Activated naive CD4-positive, alpha-beta T cell treated with anti-CD3 and anti-CD28 coated beads for 36 hours (primary cell): ENCODE data around the gene ZNF774. TPM values are rescaled to one million over a fixed set of nuclear protein-coding genes. Genes with fewer than 3 reads are reported as not detected.

Experiments used
- CTCF ChIA-PET: fragments of 350-600 bp; sonication (Branson Sonifier 250); formaldehyde crosslinking; loops from one replicate; lab custom pipeline; 2021; ENCODE audit warnings: antibody characterized with exemption; lab: Charles Lee
- DNase-seq: peaks from one replicate; pipeline ENCODE4 v3.0.0-alpha.2; 2020
- H3K27ac Mint-ChIP-seq: one replicate; pipeline ENCODE4 v1.8.0; 2021; ENCODE audit warnings: mild to moderate bottlenecking, mixed read lengths
- H3K27me3 Mint-ChIP-seq: one replicate; pipeline ENCODE4 v1.8.0; 2021; ENCODE audit warnings: low read depth, mixed read lengths
- H3K36me3 Mint-ChIP-seq: one replicate; pipeline ENCODE4 v1.8.0; 2021; ENCODE audit warnings: low read depth, mixed read lengths
- H3K4me1 Mint-ChIP-seq: one replicate; pipeline ENCODE4 v1.8.0; 2021; ENCODE audit warnings: low read depth, mixed read lengths
- H3K4me3 Mint-ChIP-seq: one replicate; pipeline ENCODE4 v1.8.0; 2021; ENCODE audit warnings: mild to moderate bottlenecking, moderate library complexity, mixed read lengths
- H3K9me3 Mint-ChIP-seq: one replicate; pipeline ENCODE4 v1.8.0; 2021; ENCODE audit warnings: mixed read lengths
- intact Hi-C: fragments of 100-400 bp; cut with micrococcal nuclease; formaldehyde crosslinking; loops from one replicate; pipeline ENCODE4 v1.15.1; 2023
- total RNA-seq, 2 experiments: library from RNA; stranded (reverse); gene quantifications; one replicate each; pipeline ENCODE4 v1.2.3, GENCODE V29; 2021

Gene ZNF774
- total RNA-seq, 2 experiments from 2014 or later, result 0.84 to 0.95 TPM

DNA sequence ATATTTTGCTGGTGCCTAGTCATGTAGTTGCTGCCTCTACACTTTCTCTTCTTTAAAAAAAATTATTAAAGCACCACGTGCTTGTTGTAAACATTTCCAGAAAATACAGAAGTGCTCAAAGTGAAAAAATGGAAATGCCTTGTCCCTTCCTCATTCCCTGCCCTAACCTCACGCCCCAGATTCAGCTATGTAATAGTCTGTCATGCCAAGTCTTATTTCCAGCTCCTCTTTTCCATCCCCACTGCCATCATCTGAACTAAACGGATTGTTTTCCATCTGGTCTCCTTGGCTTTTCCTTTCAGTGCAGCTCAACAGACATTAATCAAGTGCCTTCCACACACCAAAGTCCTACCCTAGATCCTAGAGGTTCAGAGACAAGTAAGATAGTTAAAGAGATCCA, 15.5 kb downstream of the ZNF774 start:
- CTCF ChIA-PET, result interaction anchor here (0.6 to 1.7 kb wide), 3 partner anchors 10 to 115 kb away, joined by 3 to 8 read pairs (median 4); no protein-coding TSS in a partner anchor
- intact Hi-C loops, result no loop called here
- peaks cover 15% of the 10 kb centered on the region for H3K4me1 Mint-ChIP-seq

DNA sequence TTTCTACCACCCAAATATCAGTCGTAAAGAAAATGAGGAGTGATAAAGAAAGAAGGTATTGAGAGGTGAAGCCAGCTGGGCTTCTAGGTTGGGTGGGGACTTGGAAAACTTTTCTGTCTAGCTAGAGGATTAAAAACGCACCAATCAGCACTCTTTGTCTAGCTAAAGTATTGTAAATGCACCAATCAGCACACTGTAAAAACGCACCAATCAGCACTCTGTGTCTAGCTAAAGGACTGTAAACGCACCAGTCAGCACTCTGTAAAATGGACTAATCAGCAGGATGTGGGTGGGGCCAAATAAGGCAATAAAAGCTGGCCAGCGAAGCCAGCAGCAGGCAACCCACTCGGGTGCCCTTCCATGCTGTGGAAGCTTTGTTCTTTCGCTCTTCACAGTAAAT, 23.0 kb downstream of the ZNF774 start:
- H3K36me3 Mint-ChIP-seq, result peaks cover 10% of the 10 kb centered on the region
- peaks cover 33% of the 10 kb centered on the region for H3K4me1 Mint-ChIP-seq
- CTCF ChIA-PET, result interaction anchor here (0.6 to 3.1 kb wide), 6 partner anchors 15 to 394 kb away, joined by 3 to 7 read pairs (median 3); no protein-coding TSS in a partner anchor
- H3K27me3 Mint-ChIP-seq, result no peaks in the 10 kb centered on the region
- peaks cover 14% of the 10 kb centered on the region for H3K9me3 Mint-ChIP-seq
- H3K4me3 Mint-ChIP-seq, result no peak overlapping the region
- no peak overlapping the region for H3K27ac Mint-ChIP-seq
- intact Hi-C loops, result no loop called here
- DNase-seq, result no peak

More for the DNA sequence above, 15.5 kb downstream of the ZNF774 start:
- H3K27me3 Mint-ChIP-seq, result no peaks in the 10 kb centered on the region
- no peak overlapping the region for H3K4me3 Mint-ChIP-seq
- H3K9me3 Mint-ChIP-seq, result no peaks in the 10 kb centered on the region
- H3K36me3 Mint-ChIP-seq, result no peaks in the 10 kb centered on the region
- no peak overlapping the region for H3K27ac Mint-ChIP-seq
- no peak for DNase-seq

DNA sequence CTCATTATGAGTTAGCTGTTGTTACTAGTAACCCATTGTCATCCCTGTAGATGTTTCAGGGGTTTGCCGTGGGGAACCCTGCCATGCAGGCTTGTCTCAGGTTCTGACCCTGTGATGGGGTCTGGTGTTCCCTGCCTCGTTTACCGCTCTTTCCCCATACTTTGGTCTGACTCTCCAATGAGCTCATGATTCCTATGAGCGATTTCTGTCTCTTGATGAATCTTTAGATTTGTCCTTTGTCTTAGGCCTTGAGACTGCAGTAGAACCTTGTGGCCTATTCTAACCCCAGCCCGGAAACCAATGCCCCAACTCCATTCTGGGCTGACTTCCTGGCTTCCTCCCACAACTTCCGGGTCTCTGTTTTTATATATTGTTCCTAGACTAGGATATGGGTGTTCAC, 24.7 kb downstream of the ZNF774 start:
- peak overlapping the region; percentile 92 for H3K27ac Mint-ChIP-seq
- CTCF ChIA-PET, result interaction anchor here (0.8 to 1.1 kb wide), 2 partner anchors 22 to 57 kb away, joined by 3 to 4 read pairs; no protein-coding TSS in a partner anchor
- H3K36me3 Mint-ChIP-seq, result peaks cover 10% of the 10 kb centered on the region
- H3K4me3 Mint-ChIP-seq, result peak overlapping the region; percentile 41
- intact Hi-C loops, result loop anchor here (1.0 kb wide), 2 partner anchors 12 to 43 kb away; partner anchors contain the start of gene IQGAP1
- H3K9me3 Mint-ChIP-seq, result peaks cover 18% of the 10 kb centered on the region
- DNase-seq, result peak; percentile 63
- peaks cover 36% of the 10 kb centered on the region for H3K4me1 Mint-ChIP-seq
- no peaks in the 10 kb centered on the region for H3K27me3 Mint-ChIP-seq

DNA sequence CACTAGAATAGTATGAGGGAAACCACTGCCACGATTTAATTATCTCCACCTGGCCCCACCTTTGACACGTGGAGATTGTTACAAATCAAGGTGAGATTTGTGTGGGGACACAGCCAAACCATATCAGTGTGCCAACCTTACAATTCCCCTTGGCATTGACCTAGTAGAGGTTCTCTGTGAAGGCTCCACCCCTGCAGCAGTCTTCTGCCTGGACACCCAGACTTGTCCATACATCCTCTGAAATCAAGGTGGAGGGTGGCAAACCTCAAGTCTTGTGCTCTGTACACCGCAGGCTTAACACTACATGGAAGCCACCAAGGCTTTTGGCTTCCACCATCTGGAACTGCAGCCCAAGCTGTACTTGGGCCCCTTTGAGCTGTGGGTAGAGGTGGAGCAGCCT, 27.2 kb downstream of the ZNF774 start:
- Mint-ChIP-seq H3K4me1 (peaks cover 36% of the 10 kb centered on the region), H3K4me3 (no peak overlapping the region), H3K9me3 (peaks cover 18% of the 10 kb centered on the region), H3K27me3 (no peaks in the 10 kb centered on the region), H3K36me3 (peaks cover 10% of the 10 kb centered on the region), H3K27ac (no peak overlapping the region)
- DNase-seq, result no peak
- intact Hi-C loops, result no loop called here
- CTCF ChIA-PET, result interaction anchor here (0.7 to 2.4 kb wide), 2 partner anchors 59 to 167 kb away, joined by 3 to 5 read pairs; no protein-coding TSS in a partner anchor

DNA sequence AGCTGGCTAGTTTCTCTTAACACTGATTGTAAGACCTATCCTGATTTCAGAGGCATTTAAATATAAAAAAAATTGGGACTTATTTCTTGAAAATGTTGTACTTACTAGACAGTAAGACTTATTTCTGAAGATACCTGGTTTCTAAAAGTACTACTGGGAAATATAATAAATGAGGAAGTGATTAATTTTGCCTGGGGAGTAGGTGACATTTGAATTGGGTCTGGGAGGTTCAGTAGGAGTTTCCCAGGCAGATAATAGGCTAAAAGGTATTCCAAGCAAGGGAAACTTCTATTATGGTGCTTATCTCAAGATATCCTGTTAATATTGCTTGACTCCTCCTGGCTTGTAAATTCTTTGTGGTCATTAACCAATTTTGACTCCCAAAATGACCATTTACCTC, 29.4 kb downstream of the ZNF774 start:
- peaks cover 27% of the 10 kb centered on the region for H3K4me1 Mint-ChIP-seq
- CTCF ChIA-PET, result interaction anchor here (0.5 to 1.7 kb wide), 3 partner anchors 11 to 62 kb away, joined by 3 to 6 read pairs (median 3); no protein-coding TSS in a partner anchor
- peaks cover 10% of the 10 kb centered on the region for H3K36me3 Mint-ChIP-seq
- H3K9me3 Mint-ChIP-seq, result peaks cover 18% of the 10 kb centered on the region
- no peak for DNase-seq
- no peak overlapping the region for H3K27ac Mint-ChIP-seq
- intact Hi-C loops, result loop anchor here (10.0 kb wide), 1 partner anchor 553 kb away; the partner anchor contains the start of genes HDDC3 and UNC45A
- no peaks in the 10 kb centered on the region for H3K27me3 Mint-ChIP-seq
- H3K4me3 Mint-ChIP-seq, result no peak overlapping the region

DNA sequence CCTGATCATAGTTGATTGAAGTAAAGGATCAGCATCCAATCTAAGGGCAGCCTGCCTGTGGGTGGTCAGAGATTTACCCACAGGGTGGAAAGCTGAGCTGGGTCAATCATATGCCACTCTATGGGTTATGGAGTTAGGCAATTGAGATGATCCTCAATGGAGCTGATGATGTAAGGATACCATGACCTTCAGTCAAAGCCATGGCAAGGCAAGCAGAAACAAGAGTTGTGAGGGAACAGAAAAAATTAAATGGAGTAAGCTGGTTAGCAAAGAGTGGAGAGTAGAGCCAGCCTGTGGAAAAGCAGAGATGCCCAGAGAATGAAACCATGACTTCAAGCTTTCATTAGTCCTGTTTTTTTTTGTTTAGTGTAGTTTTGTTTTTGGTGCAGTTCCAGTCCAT, 30.2 kb downstream of the ZNF774 start:
- CTCF ChIA-PET, result interaction anchor here (0.5 to 1.7 kb wide), 4 partner anchors 20 to 171 kb away, joined by 3 to 6 read pairs (median 3); no protein-coding TSS in a partner anchor
- DNase-seq, result no peak
- Mint-ChIP-seq H3K27me3 (no peaks in the 10 kb centered on the region), H3K9me3 (peaks cover 13% of the 10 kb centered on the region), H3K36me3 (peaks cover 4% of the 10 kb centered on the region), H3K4me1 (peaks cover 18% of the 10 kb centered on the region), H3K4me3 (no peak overlapping the region), H3K27ac (no peak overlapping the region)
- intact Hi-C loops, result loop anchor here (10.0 kb wide), 1 partner anchor 552 kb away; the partner anchor contains the start of genes HDDC3 and UNC45A

DNA sequence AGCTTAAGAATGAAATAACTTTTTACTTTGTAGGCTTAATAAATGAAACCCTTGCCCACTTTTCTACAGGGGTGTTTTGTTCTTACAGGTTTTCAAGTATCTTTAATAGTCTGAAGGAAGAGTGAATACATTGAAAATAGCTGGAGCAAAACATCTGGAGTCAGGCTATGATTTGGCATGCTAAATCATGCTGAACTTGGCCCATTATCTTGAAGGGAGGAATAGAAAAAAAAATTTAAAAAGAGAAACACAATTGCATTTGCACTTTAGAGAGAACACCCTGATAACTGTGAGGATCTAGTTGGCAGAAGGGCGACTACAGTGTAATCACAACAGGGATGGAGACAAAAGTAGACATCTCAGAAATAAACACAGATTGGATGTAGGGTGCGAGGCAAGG, 34.1 kb downstream of the ZNF774 start:
- DNase-seq, result no peak
- H3K4me3 Mint-ChIP-seq, result peak overlapping the region; percentile 41
- peaks cover 26% of the 10 kb centered on the region for H3K4me1 Mint-ChIP-seq
- H3K27me3 Mint-ChIP-seq, result no peaks in the 10 kb centered on the region
- H3K36me3 Mint-ChIP-seq, result peaks cover 11% of the 10 kb centered on the region
- H3K27ac Mint-ChIP-seq, result peak overlapping the region; percentile 51
- CTCF ChIA-PET, result interaction anchor here (0.7 kb wide), 1 partner anchor 168 kb away, joined by 3 read pairs; no protein-coding TSS in a partner anchor
- no peaks in the 10 kb centered on the region for H3K9me3 Mint-ChIP-seq
- intact Hi-C loops, result loop anchor here (10.0 kb wide), 1 partner anchor 549 kb away; the partner anchor contains the start of genes HDDC3 and UNC45A

DNA sequence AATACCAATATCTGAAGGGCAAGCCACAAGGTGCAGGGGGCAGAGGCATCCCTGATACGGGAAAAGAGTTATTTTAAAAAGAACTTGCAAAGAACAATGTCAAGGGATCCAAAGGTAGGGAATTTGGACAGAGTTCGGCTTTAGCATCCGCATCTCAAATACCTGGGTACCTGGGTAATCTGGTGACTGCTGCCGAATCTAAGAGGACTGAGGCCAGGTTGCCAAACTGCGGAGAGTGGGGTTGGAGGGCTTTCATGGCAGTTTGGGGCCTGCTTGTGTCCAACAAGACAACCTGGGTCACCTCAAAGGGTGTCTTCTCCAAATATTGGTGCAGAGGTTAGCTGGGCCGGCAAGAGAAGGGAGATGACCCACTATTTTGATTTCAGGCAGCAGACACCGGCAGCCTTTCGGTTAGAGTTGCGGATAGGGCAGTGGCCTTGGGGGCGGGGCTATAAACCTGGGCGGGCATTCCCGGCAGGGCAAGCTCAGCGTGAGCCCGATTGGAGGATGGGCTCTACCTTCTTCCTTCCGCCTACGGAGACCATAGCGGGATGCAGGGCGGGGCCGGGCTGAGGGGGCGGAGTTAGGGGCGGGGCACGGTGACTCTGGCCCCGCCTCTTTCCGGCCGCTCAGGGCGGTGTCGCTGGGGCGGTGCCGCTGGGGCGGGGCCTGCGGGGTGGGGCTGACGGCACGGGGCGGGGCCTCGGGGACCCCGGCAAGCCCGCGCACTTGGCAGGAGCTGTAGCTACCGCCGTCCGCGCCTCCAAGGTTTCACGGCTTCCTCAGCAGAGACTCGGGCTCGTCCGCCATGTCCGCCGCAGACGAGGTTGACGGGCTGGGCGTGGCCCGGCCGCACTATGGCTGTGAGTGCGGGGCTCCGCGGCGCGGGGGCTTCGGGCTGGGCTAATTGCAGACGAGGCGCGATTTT, 35.7 kb downstream of the ZNF774 start, which contains the start of gene IQGAP1:
TSS of gene IQGAP1 (plus strand) at position 709 of the 928 bp plus-strand sequence. CDS start at position 809, 100 bp downstream.
- peaks cover 39% of the 10 kb centered on the region for H3K4me1 Mint-ChIP-seq
- no peaks in the 10 kb centered on the region for H3K27me3 Mint-ChIP-seq
- CTCF ChIA-PET, result interaction anchor here (0.6 to 2.3 kb wide), 4 partner anchors 12 to 29 kb away, joined by 3 to 6 read pairs (median 6); no protein-coding TSS in a partner anchor
- peaks cover 23% of the 10 kb centered on the region for H3K36me3 Mint-ChIP-seq
- H3K9me3 Mint-ChIP-seq, result no peaks in the 10 kb centered on the region
- peak within 1 kb of the TSS; percentile 89 for H3K4me3 Mint-ChIP-seq
- peak within 1 kb of the TSS; percentile 90 for H3K27ac Mint-ChIP-seq
- DNase-seq, result peak; percentile 99
- intact Hi-C loops, result loop anchor here (1.0 to 10.0 kb wide), 8 partner anchors 10 to 547 kb away; partner anchors contain the start of genes BLM, GDPGP1, HDDC3 and UNC45A

DNA sequence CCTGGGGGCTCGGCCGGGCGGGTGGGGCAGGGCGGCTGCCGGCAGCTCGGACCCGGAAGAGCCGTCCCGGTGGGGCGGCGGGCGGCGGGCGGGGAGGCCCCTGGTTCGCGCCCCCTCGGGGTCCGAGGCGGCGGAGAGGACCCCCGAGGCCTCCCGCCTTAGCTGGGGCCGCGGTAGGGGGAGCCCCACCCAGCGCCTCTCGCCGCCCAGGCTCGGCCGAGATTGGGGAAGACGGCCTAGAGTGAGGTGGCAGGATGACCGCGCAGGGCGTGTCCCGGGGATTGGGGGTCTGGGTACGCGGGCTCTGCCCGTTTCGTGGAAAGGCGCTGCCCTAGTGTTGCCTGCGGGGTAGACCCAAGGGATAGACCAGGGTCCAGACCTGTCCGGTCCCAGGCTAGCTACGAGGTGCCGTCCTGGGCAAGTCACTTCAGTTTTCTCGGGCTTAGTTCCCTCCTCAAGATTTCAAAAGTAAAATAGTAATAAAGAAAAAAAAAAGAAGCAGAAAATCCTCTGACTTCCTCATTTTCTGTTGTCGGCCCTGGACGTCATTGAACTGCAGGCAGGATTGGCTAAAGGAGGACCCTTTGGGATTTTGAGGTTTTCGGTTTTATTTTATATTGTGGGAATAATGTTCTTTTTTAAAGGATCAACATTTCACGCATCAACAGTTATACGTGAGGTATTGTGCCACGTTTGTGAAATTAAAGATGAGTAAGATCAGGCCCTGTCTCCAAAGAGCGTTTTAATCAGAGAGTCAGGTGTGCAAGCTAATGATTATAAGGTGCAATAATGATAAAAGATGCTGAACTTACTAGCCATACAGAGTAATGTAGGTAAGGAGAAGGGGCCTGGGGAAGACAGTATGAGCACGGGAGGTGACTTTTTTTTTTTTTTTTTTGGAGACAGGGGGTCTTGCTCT, 36.6 kb downstream of the ZNF774 start:
- Mint-ChIP-seq H3K27ac (peak overlapping the region; percentile 88), H3K36me3 (peaks cover 29% of the 10 kb centered on the region), H3K4me1 (peaks cover 47% of the 10 kb centered on the region), H3K27me3 (no peaks in the 10 kb centered on the region), H3K4me3 (peak overlapping the region; percentile 89), H3K9me3 (no peaks in the 10 kb centered on the region)
- peak; percentile 62 for DNase-seq
- CTCF ChIA-PET, result interaction anchor here (0.6 to 2.3 kb wide), 6 partner anchors 9 to 31 kb away, joined by 3 to 6 read pairs (median 4); no protein-coding TSS in a partner anchor
- intact Hi-C loops, result loop anchor here (1.0 to 10.0 kb wide), 8 partner anchors 11 to 546 kb away; partner anchors contain the start of genes BLM, GDPGP1, HDDC3 and UNC45A

DNA sequence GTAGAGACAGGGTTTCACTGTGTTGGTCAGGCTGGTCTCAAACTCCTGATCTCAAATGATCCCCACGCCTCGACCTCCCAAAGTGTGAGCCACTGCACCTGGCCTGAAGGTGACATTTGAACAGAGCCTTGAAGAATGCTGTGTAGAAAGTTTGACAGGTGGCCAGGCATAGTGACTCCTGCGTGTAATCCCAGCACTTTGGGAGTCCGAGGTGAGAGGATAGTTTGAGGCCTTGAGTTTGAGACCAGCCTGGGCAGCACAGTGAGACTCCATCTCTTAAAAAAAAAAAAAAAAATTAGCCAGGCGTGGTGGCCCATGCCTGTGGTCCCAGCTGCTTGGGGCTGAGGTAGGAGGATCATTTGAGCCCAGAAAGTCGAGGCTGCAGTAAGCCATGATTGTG, 37.4 kb downstream of the ZNF774 start:
- no peaks in the 10 kb centered on the region for H3K9me3 Mint-ChIP-seq
- intact Hi-C loops, result loop anchor here (10.0 kb wide), 1 partner anchor 545 kb away; the partner anchor contains the start of genes HDDC3 and UNC45A
- CTCF ChIA-PET, result interaction anchor here (0.6 to 2.3 kb wide), 4 partner anchors 10 to 297 kb away, joined by 3 to 6 read pairs (median 3); no protein-coding TSS in a partner anchor
- peak overlapping the region; percentile 89 for H3K4me3 Mint-ChIP-seq
- H3K27ac Mint-ChIP-seq, result no peak overlapping the region
- H3K36me3 Mint-ChIP-seq, result peaks cover 31% of the 10 kb centered on the region
- no peaks in the 10 kb centered on the region for H3K27me3 Mint-ChIP-seq
- H3K4me1 Mint-ChIP-seq, result peaks cover 54% of the 10 kb centered on the region
- no peak for DNase-seq

DNA sequence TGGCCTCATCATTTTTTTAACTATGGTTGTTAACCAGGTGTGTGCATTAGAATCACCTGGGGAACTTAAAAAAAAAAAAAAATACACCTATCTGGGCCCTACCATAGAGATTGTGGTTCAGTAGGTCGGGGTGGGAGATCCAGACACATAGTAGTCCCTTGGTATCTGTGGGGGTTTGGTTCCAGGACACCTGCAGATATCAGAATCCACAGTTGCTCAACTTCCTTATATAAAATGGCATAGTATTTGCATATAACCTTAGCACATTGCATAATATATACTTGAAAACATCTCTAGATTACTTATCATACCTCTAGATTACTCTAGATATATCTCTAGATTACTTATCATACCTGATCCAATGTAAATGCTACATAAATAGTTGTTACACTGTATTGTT, 41.0 kb downstream of the ZNF774 start:
- peaks cover 33% of the 10 kb centered on the region for H3K36me3 Mint-ChIP-seq
- no peaks in the 10 kb centered on the region for H3K9me3 Mint-ChIP-seq
- CTCF ChIA-PET, result interaction anchor here (2.1 kb wide), 1 partner anchor 73 kb away, joined by 8 read pairs; no protein-coding TSS in a partner anchor
- intact Hi-C loops, result no loop called here
- no peak for DNase-seq
- H3K4me1 Mint-ChIP-seq, result peaks cover 73% of the 10 kb centered on the region
- no peak overlapping the region for H3K27ac Mint-ChIP-seq
- H3K4me3 Mint-ChIP-seq, result no peak overlapping the region
- H3K27me3 Mint-ChIP-seq, result no peaks in the 10 kb centered on the region
